Stomach (tissue), 9 donors: ENCODE measurements around the gene CACNB2. TPM values are rescaled to one million over a fixed set of nuclear protein-coding genes. Genes with fewer than 3 reads are reported as not detected.
A peak's percentile ranks its signal among the peaks of the same experiment; 100 is the strongest.

ENCODE experiments used
- DNase-seq, 2 donors: peaks; one replicate each; pipeline versions ENCODE4 v3.0.0 to v3.0.0-alpha.2; 2013 to 2019
- H3K27ac ChIP-seq, 5 donors: fragments of 200-600 bp in 4 of 5; sonication (generic) in 4 of 5; one replicate each; pipeline ENCODE4 v1.5.1; 2013 to 2019; ENCODE audit warnings: mild to moderate bottlenecking in 1 of 5, moderate library complexity in 1 of 5
- H3K27me3 ChIP-seq, 3 donors: fragments of 200-600 bp; sonication (generic); one replicate each; pipeline ENCODE4 v1.5.1; 2017 to 2019; ENCODE audit warnings: mixed run types in 1 of 3
- H3K36me3 ChIP-seq, 4 donors: fragments of 200-600 bp; sonication (generic); 1 replicate in 3 of 4; 2 replicates in 1 of 4; pipeline ENCODE4 v1.5.1; 2016 to 2019
- H3K4me1 ChIP-seq, 4 donors: fragments of 200-600 bp; sonication (generic); one replicate each; pipeline ENCODE4 v1.5.1; 2016 to 2019
- H3K4me3 ChIP-seq, 4 donors: fragments of 200-600 bp; sonication (generic) in 3 of 4; one replicate each; pipeline ENCODE4 v1.5.1; 2016 to 2019; ENCODE audit warnings: mild to moderate bottlenecking in 1 of 4
- H3K9me3 ChIP-seq, 4 donors: fragments of 200-600 bp; sonication (generic); one replicate each; pipeline ENCODE4 v1.5.1; 2016 to 2019
- EP300 ChIP-seq: sonication (generic); formaldehyde crosslinking; IDR thresholded peaks from one replicate; pipeline ENCODE4 v1.6.1; 2017; ENCODE audit warnings: antibody characterized with exemption
- POLR2A ChIP-seq, 4 donors: fragments of 450-650 bp; IDR thresholded peaks; one replicate each; pipeline ENCODE4 v1.6.1; 2016; ENCODE audit warnings: antibody characterized with exemption in 4 of 4, control low read depth in 2 of 4, mild to moderate bottlenecking in 1 of 4, moderate library complexity in 1 of 4
- POLR2AphosphoS5 ChIP-seq, 3 donors: sonication (generic); formaldehyde crosslinking; IDR thresholded peaks; one replicate each; pipeline ENCODE4 v1.6.1; 2016; ENCODE audit warnings: antibody characterized with exemption in 3 of 3
- WGBS, 5 donors: extraction: QIAGEN DNeasy Blood & Tissue Kit in 3 of 5; methylation state at CpG; one replicate each; pipeline versions ENCODE4 v1.1.5 to v1.1.7; 2013 to 2018; 5-methylcytosine and 5-hydroxymethylcytosine counted together
- intact Hi-C: fragments of 100-400 bp; cut with DNase I; formaldehyde crosslinking; loops from one replicate; pipeline ENCODE4 v1.15.1; 2023; ENCODE audit warnings: low total_unique reads
- polyA plus RNA-seq, 3 donors: library from polyadenylated mRNA; stranded (reverse); fragments of 200-250 nt; gene quantifications; one replicate each; pipeline ENCODE4 v1.2.3, GENCODE V29; 2013
- total RNA-seq, 5 donors: library from RNA; depleted of rRNA; stranded (reverse); fragments of >200 nt; gene quantifications; one replicate each; pipeline versions ENCODE4 v1.1.0 to v1.2.3, GENCODE V29; 2014 to 2016
- TF ChIP-seq, protein P1 (sequence below), 7 experiments: fragments of 450-650 bp in 4 of 7; fragments of 200-600 bp in 3 of 7; sonication (generic) in 3 of 7; IDR thresholded peaks; one replicate each; pipeline ENCODE4 v1.5.1; 2016 to 2019; ENCODE audit warnings: antibody characterized with exemption in 7 of 7, control low read depth in 2 of 7, mild to moderate bottlenecking in 1 of 7
- donor health status: healthy with polysubstance abuse.
- donor health status: Bipolar disorder and iron deficiency.
- donor health status: healthy.

Gene CACNB2
- total and polyA plus RNA-seq, 8 donors: 0.31 to 42.9 (median 14.3) TPM

DNA sequence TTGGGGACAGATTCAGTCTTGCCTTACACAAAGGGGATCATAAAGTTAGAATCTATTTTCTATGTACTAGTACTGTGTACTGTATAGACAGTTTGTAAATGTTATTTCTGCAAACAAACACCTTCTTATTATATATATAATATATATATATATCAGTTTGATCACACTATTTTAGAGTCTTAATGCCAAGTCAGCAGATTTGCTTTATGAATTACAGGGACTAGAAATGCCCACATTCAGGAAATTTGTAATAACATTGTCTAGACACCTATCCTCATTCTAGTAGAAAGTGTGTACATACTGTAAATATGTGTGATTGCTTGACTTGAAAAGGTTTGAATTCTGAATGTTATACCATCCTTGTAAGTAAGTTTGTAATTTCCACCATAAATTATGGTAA lies 400.0 kb downstream of the CACNB2 start:
- no peak for TF ChIP-seq POLR2AphosphoS5 (IDR thresholded peaks at IDR 0.05)
- TF ChIP-seq EP300: no peak
- no peak for TF ChIP-seq POLR2A (IDR thresholded peaks at IDR 0.05)
- TF ChIP-seq, protein P1, sequence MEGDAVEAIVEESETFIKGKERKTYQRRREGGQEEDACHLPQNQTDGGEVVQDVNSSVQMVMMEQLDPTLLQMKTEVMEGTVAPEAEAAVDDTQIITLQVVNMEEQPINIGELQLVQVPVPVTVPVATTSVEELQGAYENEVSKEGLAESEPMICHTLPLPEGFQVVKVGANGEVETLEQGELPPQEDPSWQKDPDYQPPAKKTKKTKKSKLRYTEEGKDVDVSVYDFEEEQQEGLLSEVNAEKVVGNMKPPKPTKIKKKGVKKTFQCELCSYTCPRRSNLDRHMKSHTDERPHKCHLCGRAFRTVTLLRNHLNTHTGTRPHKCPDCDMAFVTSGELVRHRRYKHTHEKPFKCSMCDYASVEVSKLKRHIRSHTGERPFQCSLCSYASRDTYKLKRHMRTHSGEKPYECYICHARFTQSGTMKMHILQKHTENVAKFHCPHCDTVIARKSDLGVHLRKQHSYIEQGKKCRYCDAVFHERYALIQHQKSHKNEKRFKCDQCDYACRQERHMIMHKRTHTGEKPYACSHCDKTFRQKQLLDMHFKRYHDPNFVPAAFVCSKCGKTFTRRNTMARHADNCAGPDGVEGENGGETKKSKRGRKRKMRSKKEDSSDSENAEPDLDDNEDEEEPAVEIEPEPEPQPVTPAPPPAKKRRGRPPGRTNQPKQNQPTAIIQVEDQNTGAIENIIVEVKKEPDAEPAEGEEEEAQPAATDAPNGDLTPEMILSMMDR (IDR thresholded peaks at IDR 0.05): no peak
- H3K27ac ChIP-seq: no peak overlapping the region
- intact Hi-C loops: no loop called here
- H3K4me3 ChIP-seq: no peak overlapping the region
- H3K4me1 ChIP-seq: no peaks in the 10 kb centered on the region
- H3K36me3 ChIP-seq: peaks cover 11 to 84% (median 66%) of the 10 kb centered on the region in 4 donors
- no peak for DNase-seq
- no peaks in the 10 kb centered on the region for H3K27me3 ChIP-seq
- no peaks in the 10 kb centered on the region for H3K9me3 ChIP-seq

DNA sequence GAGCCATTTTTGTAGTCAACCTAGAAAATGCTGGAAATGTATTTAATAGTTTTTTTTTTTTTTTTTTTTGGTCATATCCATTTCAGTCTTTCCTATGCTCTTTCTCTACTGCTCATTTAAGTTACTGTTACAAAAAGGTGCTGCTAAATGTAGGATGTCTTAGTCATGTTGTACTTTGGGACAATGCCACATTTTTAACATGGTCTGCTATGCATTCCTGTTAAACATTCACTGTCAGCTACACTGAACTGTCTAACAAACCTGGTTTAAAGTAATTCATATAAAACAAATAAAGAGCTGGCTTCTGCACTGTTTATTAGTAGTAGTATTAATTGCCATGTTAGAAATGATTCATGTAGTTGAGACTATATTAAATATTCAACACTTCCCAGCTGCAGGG lies 402.6 kb downstream of the CACNB2 start:
- H3K27ac ChIP-seq: no peak overlapping the region
- peak in 1 of 2 donors; percentile 13 for DNase-seq

DNA sequence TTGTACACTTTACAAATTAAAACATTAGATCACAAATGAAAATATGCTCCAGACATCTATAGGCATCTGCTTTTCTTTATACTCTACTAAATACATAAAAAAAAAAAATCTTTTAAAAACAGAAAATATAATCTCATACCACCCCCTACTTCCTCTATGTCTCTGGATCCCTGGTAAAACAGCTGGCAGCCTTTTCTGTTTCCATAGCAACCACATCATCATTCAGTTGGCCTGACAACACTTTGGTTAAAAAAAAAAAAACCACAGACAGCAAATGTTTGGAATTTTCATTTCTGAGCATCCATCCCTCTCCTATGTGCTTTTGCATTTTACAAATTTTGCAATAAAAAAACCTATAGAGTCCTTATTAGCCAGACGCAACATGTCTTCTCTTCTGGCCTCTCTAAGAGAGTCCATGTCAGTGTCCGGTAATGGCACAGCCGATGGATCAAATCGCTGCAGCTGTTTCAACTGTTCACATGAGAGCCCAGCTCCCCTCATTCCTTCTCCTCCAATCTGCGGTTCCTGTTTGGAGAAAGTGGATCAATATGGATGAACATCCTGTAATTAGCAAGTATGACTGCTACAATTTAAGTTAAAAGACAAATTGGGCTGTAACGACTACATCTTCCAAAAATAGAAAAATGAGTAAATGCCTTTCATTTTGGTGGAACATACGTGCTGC lies 405.5 kb downstream of the CACNB2 start:
- Histone ChIP-seq H3K9me3 (no peaks in the 10 kb centered on the region), H3K4me1 (no peaks in the 10 kb centered on the region), H3K4me3 (no peak overlapping the region), H3K27me3 (no peaks in the 10 kb centered on the region), H3K36me3 (peaks cover 4 to 69% (median 47%) of the 10 kb centered on the region in 4 donors), H3K27ac (no peak overlapping the region)
- WGBS, 5 donors: 83 to 93% (median 89%) methylated on average over 7 of the region's 7 CpGs
- intact Hi-C loops: no loop called here
- TF ChIP-seq POLR2A (IDR thresholded peaks at IDR 0.05) (no peak), POLR2AphosphoS5 (IDR thresholded peaks at IDR 0.05) (no peak), EP300 (no peak)
- TF ChIP-seq, protein P1 (IDR thresholded peaks at IDR 0.05): no peak
- peak in 1 of 2 donors; percentile 28 for DNase-seq

More for the DNA sequence above, 402.6 kb downstream of the CACNB2 start:
- Histone ChIP-seq H3K36me3 (peaks cover 10 to 70% (median 64%) of the 10 kb centered on the region in 4 donors), H3K9me3 (no peaks in the 10 kb centered on the region), H3K4me3 (no peak overlapping the region), H3K27me3 (no peaks in the 10 kb centered on the region), H3K4me1 (no peaks in the 10 kb centered on the region)
- intact Hi-C loops: no loop called here
- TF ChIP-seq POLR2AphosphoS5 (IDR thresholded peaks at IDR 0.05) (no peak), POLR2A (IDR thresholded peaks at IDR 0.05) (no peak), EP300 (no peak)
- TF ChIP-seq, protein P1 (IDR thresholded peaks at IDR 0.05): no peak

DNA sequence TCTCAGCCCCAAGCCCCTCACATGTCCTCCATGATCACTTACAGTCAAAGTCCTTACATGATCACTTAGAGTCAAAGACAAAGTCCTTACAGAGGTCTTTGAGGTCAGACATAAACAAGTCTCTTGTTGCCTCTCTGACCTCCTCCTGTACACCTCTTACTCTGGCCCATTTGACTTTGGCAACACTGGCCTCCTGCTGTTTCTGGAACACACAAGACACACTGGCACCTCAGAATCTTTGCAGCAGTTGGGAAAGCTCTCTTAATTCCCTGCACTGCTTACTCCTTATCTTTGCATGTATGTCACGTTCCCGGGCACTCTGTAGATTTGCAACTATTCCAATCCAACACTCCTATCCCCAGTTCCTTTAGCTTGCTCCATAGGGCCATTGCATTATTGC lies 408.9 kb downstream of the CACNB2 start:
- Histone ChIP-seq H3K4me1 (no peaks in the 10 kb centered on the region), H3K36me3 (peaks cover 4 to 81% (median 58%) of the 10 kb centered on the region in 4 donors), H3K27me3 (no peaks in the 10 kb centered on the region), H3K9me3 (no peaks in the 10 kb centered on the region), H3K4me3 (no peak overlapping the region), H3K27ac (no peak overlapping the region)
- DNase-seq: no peak
- intact Hi-C loops: no loop called here
- TF ChIP-seq, protein P1 (IDR thresholded peaks at IDR 0.05): no peak
- TF ChIP-seq POLR2AphosphoS5 (IDR thresholded peaks at IDR 0.05): no peak
- no peak for TF ChIP-seq POLR2A (IDR thresholded peaks at IDR 0.05)
- TF ChIP-seq EP300: no peak
- 97 to 100% (median 99%) methylated on average over 2 of the region's 2 CpGs for WGBS, 5 donors
